ENCODE data around the gene ARAF. TPM values are rescaled to one million over a fixed set of nuclear protein-coding genes. Genes with fewer than 3 reads are reported as not detected.
A peak's percentile ranks its signal among the peaks of the same experiment; 100 is the strongest.

Gene ARAF
- polyA plus RNA-seq, 3 donors, result 49.7 to 105 (median 68.6) TPM

GRCh38 chrX:47562615-47563243 lies 1.7 kb downstream of the ARAF start:
- TF ChIP-seq CTCF (IDR thresholded peaks at IDR 0.05), result peak; percentile 65
- Mint-ChIP-seq H3K27me3 (ENCODE audit: low read depth in 3 of 3) (peaks cover 0 to 6% (median 2%) of the 10 kb centered on the region in 3 donors), H3K4me1 (peaks cover 37% of the 10 kb centered on the region), H3K27ac (peak overlapping the region in 6 of 7 donors; percentile 76 to 93 (median 89)), H3K36me3 (peaks cover 34 to 35% of the 10 kb centered on the region in 2 donors), H3K9me3 (peaks cover 0 to 10% (median 0%) of the 10 kb centered on the region in 7 donors), H3K4me3 (peak overlapping the region; percentile 60 to 68)
- DNase-seq, result peak in 2 of 3 donors; percentile 49 to 55
- intact Hi-C loops (cut with micrococcal nuclease), result loop anchor here (5.0 kb wide), 4 partner anchors 75 to 460 kb away; partner anchors contain the start of gene ELK1 (in 1 of the 2)
- no peak overlapping the region for H2AFZ ChIP-seq (ENCODE audit: insufficient read depth, low read depth, low read length, poor library complexity, severe bottlenecking)
- peaks cover 13% of the 10 kb centered on the region for H4K20me1 ChIP-seq (ENCODE audit: insufficient read depth, low read length)
- 74% methylated on average over 5 of the region's 13 CpGs for WGBS (ENCODE audit: insufficient coverage)
- peaks cover 34 to 39% of the 10 kb centered on the region in 2 donors for H3K36me3 ChIP-seq (replicated peaks in 1 of 2; ENCODE audit: control insufficient read depth in 1 of 2, insufficient read depth in 2 of 2, low read length in 2 of 2)
- peak overlapping the region in 1 of 3 experiments; percentile 81 for H3K4me3 ChIP-seq (replicated peaks in 1 of 3; ENCODE audit: low read depth in 2 of 3, low read length in 3 of 3)
- no peaks in the 10 kb centered on the region for H3K9me3 ChIP-seq (replicated peaks in 1 of 2; ENCODE audit: control insufficient read depth in 1 of 2, insufficient read depth in 1 of 2, low read length in 2 of 2)
- peaks cover 30% of the 10 kb centered on the region for H3K79me2 ChIP-seq (ENCODE audit: insufficient read depth, low read length)
- peaks cover 28 to 37% of the 10 kb centered on the region in 2 donors for H3K4me1 ChIP-seq (ENCODE audit: control insufficient read depth in 1 of 2, insufficient read depth in 2 of 2, low read length in 2 of 2)
- H3K4me2 ChIP-seq (replicated peaks; ENCODE audit: extremely low read depth, low read length, poor library complexity, severe bottlenecking), result peak overlapping the region; percentile 20
- no peak overlapping the region for H3K9ac ChIP-seq (ENCODE audit: insufficient read depth, low read length, poor library complexity, severe bottlenecking)
- H3K27me3 ChIP-seq (ENCODE audit: control insufficient read depth in 2 of 2, insufficient read depth in 2 of 2, low read length in 2 of 2), result no peaks in the 10 kb centered on the region
- H3K27ac ChIP-seq (ENCODE audit: low read depth in 1 of 2, low read length in 2 of 2), result peak overlapping the region in 1 of 2 donors; percentile 58

GRCh38 chrX:47563801-47564315 lies 2.9 kb downstream of the ARAF start:
- Histone ChIP-seq H3K27me3 (ENCODE audit: control insufficient read depth in 2 of 2, insufficient read depth in 2 of 2, low read length in 2 of 2) (no peaks in the 10 kb centered on the region), H3K79me2 (ENCODE audit: insufficient read depth, low read length) (peaks cover 30% of the 10 kb centered on the region), H3K4me2 (replicated peaks; ENCODE audit: extremely low read depth, low read length, poor library complexity, severe bottlenecking) (no peak overlapping the region), H3K4me3 (replicated peaks in 1 of 3; ENCODE audit: low read depth in 2 of 3, low read length in 3 of 3) (no peak overlapping the region), H2AFZ (ENCODE audit: insufficient read depth, low read depth, low read length, poor library complexity, severe bottlenecking) (no peak overlapping the region), H3K9me3 (replicated peaks in 1 of 2; ENCODE audit: control insufficient read depth in 1 of 2, insufficient read depth in 1 of 2, low read length in 2 of 2) (no peaks in the 10 kb centered on the region), H3K27ac (ENCODE audit: low read depth in 1 of 2, low read length in 2 of 2) (peak overlapping the region in 1 of 2 donors; percentile 76), H3K36me3 (replicated peaks in 1 of 2; ENCODE audit: control insufficient read depth in 1 of 2, insufficient read depth in 2 of 2, low read length in 2 of 2) (peaks cover 42 to 51% of the 10 kb centered on the region in 2 donors), H3K9ac (ENCODE audit: insufficient read depth, low read length, poor library complexity, severe bottlenecking) (no peak overlapping the region), H4K20me1 (ENCODE audit: insufficient read depth, low read length) (peaks cover 13% of the 10 kb centered on the region), H3K4me1 (ENCODE audit: control insufficient read depth in 1 of 2, insufficient read depth in 2 of 2, low read length in 2 of 2) (peaks cover 28 to 37% of the 10 kb centered on the region in 2 donors)
- intact Hi-C loops (cut with micrococcal nuclease), result loop anchor here (5.0 kb wide), 4 partner anchors 73 to 458 kb away; partner anchors contain the start of gene ELK1 (in 1 of the 2)
- Mint-ChIP-seq H3K27me3 (ENCODE audit: low read depth in 3 of 3) (peaks cover 0 to 6% (median 2%) of the 10 kb centered on the region in 3 donors), H3K36me3 (peaks cover 43 to 44% of the 10 kb centered on the region in 2 donors), H3K4me1 (peaks cover 37% of the 10 kb centered on the region), H3K4me3 (peak overlapping the region in 1 of 2 donors; percentile 30), H3K27ac (peak overlapping the region; percentile 58 to 94 (median 85)), H3K9me3 (peaks cover 0 to 10% (median 0%) of the 10 kb centered on the region in 7 donors)
- TF ChIP-seq CTCF (IDR thresholded peaks at IDR 0.05), result no peak
- DNase-seq, result peak in 2 of 3 donors; percentile 45 to 64
- WGBS (ENCODE audit: insufficient coverage), result no CpG with 5 or more reads among the region's 8 CpGs

All from CD14-positive monocyte (primary cell).